ENCODE results near the gene PSTPIP1.

DNA sequence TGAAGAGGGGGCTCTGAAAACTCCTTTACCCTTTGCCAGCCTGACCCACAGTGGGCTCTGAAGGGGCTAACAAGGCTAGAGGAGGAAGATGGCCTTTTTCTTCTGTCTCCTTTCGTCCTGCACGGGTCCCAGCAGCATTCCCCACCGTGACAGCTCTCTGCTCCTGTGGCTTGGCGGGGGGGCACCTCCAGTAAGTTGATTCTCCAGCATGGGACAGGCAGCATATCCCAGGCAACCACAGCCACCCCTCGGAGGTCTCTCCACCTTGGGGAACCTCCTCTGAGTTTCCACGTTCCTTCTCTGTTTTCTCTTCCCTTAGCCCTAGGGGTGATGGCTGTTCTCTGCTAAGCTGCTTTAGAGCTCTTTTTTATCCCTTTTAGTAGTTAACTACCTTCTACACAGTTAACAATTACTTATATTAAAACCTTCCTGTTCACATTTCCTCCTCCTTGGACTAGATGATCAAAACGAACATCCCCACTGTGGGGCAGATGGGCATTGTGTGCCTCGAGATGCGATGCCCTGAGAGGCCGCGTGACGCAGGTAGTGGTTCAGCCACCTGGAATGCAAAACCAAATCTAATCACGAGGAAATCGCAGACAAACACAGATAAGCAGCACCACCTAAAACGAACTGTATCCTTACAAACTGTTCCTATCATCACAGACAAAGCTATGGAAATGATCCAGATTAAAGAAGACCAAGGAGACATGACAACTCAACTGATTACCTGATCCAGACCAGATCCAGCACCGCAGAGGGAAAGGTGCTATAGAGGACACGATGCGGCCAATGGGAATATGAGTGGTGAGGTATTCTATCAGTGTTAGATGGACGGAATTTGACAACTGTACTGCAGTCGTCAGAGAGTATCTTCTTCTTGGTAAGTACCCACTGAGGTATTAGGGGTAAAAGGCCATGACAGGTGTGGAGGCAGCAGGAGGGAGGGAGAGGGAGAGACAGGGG, 48.3 kb downstream of the PSTPIP1 start:
- no peak for TF ChIP-seq REST (IDR thresholded peaks at IDR 0.05; ENCODE audit: borderline replicate concordance)
- TF ChIP-seq MXI1 (conservative IDR thresholded peaks at IDR 0.05; ENCODE audit: poor library complexity, severe bottlenecking), result no peak
- TF ChIP-seq, protein P1, sequence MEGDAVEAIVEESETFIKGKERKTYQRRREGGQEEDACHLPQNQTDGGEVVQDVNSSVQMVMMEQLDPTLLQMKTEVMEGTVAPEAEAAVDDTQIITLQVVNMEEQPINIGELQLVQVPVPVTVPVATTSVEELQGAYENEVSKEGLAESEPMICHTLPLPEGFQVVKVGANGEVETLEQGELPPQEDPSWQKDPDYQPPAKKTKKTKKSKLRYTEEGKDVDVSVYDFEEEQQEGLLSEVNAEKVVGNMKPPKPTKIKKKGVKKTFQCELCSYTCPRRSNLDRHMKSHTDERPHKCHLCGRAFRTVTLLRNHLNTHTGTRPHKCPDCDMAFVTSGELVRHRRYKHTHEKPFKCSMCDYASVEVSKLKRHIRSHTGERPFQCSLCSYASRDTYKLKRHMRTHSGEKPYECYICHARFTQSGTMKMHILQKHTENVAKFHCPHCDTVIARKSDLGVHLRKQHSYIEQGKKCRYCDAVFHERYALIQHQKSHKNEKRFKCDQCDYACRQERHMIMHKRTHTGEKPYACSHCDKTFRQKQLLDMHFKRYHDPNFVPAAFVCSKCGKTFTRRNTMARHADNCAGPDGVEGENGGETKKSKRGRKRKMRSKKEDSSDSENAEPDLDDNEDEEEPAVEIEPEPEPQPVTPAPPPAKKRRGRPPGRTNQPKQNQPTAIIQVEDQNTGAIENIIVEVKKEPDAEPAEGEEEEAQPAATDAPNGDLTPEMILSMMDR (IDR thresholded peaks at IDR 0.05; ENCODE audit: poor library complexity, severe bottlenecking), result no peak
- TF ChIP-seq EP300 (conservative IDR thresholded peaks at IDR 0.05; ENCODE audit: poor library complexity, severe bottlenecking), result no peak
- TF ChIP-seq TAF1 (IDR thresholded peaks at IDR 0.05; ENCODE audit: low read depth), result no peak
- no peak for TF ChIP-seq EZH2 (IDR thresholded peaks at IDR 0.05; ENCODE audit: borderline replicate concordance, insufficient read depth, low read length, poor library complexity, severe bottlenecking)
- TF ChIP-seq POLR2AphosphoS5 (IDR thresholded peaks at IDR 0.05), result no peak
- no peak for TF ChIP-seq SMC3 (conservative IDR thresholded peaks at IDR 0.05; ENCODE audit: poor library complexity)

Data from neural cell (in vitro differentiated cells).